DMS153 treated with DMSO at 0.1 percent for 48 hours (cell line): ENCODE results near the gene CDK6.
A peak's percentile ranks its signal among the peaks of the same experiment; 100 is the strongest.
"Not testable (repeated sequence)": the region's sequence is repeated elsewhere in the genome, so short reads cannot be mapped to it uniquely, and the experiment has no call there.

ENCODE experiments used
- DNase-seq: peaks from one replicate; lab custom pipeline; 2025; ENCODE audit not compliant: unreplicated experiment; lab: John Stamatoyannopoulos, UW

CDK6 gene

GRCh38 chr7:92836489-92836999 lies at the start of gene CDK6:
TSS of gene CDK6 (minus strand) at chr7:92836573. CDS start at chr7:92833323, 3,250 bp downstream.
- DNase-seq = no peak

- DNase-seq = not testable (repeated sequence)
Observed at GRCh38 chr7:92886039-92886438, 49.7 kb upstream of the CDK6 start.

- no peak for DNase-seq
Observed at GRCh38 chr7:92884218-92884617, 47.8 kb upstream of the CDK6 start.

GRCh38 chr7:92882760-92883159 lies 46.4 kb upstream of the CDK6 start:
- no peak for DNase-seq

DNA sequence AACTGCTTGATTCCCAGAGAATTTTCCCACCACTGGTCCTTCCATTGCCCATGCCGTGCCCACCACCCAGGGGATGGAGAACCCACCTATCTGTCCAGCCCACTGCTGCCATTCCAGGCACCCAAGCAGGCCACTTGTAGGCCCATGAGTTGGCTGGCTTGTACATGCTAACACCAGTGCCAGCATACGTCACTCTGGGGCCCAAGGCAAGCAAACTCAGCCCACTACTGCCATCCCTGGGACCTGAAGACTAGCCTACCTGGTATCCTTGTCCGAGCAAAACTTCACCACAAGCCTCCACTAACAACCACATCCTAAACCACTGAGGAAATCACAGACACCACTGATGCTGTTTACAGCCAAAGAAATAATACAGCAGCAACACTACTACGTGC lies 44.7 kb upstream of the CDK6 start:
- DNase-seq = no peak

- peak; percentile 10 for DNase-seq
Observed at GRCh38 chr7:92880212-92881090, 44.1 kb upstream of the CDK6 start.

- DNase-seq = no peak
Observed at GRCh38 chr7:92877367-92877766, 41.0 kb upstream of the CDK6 start.

- no peak for DNase-seq
Observed at GRCh38 chr7:92876836-92877235, 40.5 kb upstream of the CDK6 start.

- DNase-seq = no peak
Observed at GRCh38 chr7:92875719-92876118, 39.3 kb upstream of the CDK6 start.

- no peak for DNase-seq
Observed at GRCh38 chr7:92875173-92875572, 38.8 kb upstream of the CDK6 start.

- DNase-seq = no peak
Observed at GRCh38 chr7:92874567-92874966, 38.2 kb upstream of the CDK6 start.

- DNase-seq = no peak
Observed at GRCh38 chr7:92873776-92874175, 37.4 kb upstream of the CDK6 start.

- DNase-seq = no peak
Observed at GRCh38 chr7:92872701-92873100, 36.3 kb upstream of the CDK6 start.

GRCh38 chr7:92868683-92869293 lies 32.4 kb upstream of the CDK6 start:
- no peak for DNase-seq

DNA sequence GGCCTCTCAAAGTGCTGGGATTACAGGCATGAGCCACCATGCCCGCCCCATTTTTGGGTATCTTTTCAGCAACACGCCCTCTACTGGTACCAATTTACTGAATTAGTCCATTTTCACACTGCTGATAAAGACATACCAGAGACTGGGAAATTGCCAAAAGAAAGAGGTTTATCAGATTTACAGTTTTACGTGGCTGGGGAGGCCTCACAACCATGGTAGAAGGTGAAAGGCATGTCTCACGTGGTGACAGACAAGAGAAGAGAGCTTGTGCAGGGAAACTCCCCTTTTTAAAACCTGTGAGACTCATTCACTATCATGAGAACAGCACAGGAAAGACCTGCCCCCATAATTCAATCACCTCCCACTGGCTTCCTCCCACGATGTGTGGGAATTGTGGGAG lies 27.8 kb upstream of the CDK6 start:
- DNase-seq = not testable (repeated sequence)

- no peak for DNase-seq
Observed at GRCh38 chr7:92856436-92856835, 20.1 kb upstream of the CDK6 start.

DNA sequence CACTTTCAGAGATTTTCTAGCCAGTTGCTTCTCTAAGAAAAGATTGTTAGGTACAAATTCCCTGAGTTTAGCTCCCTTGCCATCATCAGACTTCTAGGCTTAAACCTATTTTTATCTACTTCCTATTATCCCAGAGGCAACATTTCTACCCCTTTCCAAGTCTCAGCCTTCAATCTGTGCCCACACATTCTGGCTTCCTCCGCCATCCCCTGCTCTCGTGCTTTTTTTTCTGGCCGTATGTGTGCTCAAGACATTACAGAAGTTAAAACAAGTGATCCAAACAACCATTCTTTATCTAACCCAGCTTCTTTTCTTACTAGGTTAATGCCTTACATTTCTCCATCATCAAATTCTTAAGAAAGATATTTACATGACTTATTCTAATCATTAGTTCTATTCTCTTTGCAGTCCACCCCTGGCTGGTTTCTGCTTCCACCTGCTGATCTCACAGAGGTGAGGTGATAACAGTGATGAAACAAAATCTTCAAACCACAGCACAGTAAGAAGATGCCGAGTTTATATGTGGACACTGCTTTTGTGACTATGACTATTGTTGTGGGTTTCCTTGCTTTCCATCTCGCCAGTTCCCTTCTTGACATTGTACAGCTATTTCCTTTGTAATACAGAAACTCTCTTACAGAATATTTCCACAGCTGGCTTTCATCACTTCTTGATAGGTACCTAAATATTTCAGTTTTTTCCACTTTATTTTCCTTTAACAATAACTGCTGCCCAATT lies 18.3 kb upstream of the CDK6 start:
- DNase-seq = no peak

DNA sequence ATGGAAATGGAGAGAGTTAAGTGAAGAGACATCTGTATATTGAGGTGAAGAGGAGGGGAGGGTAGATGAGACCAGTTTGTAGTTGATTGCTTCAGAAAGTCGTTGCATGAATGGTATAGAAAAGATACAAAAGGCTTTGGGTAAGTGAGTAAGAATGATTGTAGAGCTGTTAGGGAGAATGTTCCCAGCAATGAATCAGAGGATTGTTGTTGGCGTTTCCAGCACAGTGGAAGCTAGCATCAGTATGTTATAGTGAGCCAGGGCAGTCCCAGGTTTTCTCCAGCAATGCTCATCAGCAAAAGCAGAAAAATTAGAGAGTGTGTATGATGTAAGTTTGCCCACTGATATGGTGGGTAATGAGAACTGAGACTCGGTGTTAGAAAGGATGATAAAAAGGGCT lies 15.4 kb upstream of the CDK6 start:
- no peak for DNase-seq

DNA sequence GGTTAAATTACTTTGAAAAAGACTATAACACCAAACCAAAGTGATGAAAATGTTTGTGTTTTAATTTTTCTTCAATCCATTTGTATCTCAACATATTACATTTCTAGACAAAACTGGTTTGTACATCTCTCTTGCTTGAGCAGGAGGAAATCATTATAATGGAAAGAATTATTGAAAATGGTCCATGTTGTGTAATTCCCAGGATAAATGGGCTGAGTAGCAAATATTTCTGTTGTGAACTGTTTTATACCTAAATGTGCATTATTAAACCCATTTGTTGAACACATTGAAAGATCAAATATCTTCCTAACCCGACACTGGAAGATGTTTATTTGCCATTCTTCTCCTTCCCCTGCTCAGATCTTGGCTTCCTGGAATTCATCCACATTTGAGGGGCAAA lies 14.1 kb upstream of the CDK6 start:
- no peak for DNase-seq

DNA sequence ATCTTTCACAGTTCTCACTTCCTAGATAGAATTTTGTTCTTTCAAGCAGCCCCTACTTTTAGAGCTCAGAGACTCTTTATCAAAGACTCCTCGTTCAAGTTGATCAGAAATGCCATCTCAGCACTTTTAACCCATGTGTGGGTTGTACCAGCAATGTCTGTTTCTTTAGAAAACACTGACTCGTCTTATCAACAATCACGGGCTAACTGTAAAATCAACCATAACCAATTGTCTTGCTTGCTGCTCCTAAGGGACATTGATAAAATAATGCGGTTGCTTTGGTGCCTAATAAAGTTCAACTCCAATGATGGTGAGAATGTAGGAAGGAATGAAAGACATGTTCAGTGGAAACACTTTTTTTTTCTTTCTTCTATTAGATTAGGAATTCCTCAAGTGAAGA lies 12.9 kb upstream of the CDK6 start:
- DNase-seq = no peak

GRCh38 chr7:92848851-92849250 lies 12.5 kb upstream of the CDK6 start:
- DNase-seq = no peak

GRCh38 chr7:92848441-92848840 lies 12.1 kb upstream of the CDK6 start:
- no peak for DNase-seq
